HG03575 (cell line): ENCODE results near the gene NKPD1.

Source experiments
- ATAC-seq: cut with Tn5 transposase; IDR thresholded peaks from one replicate; pipeline ENCODE4 v1.9.1; 2021; ENCODE audit not compliant: unreplicated experiment, insufficient number of reproducible peaks, low FRiP score; ENCODE audit errors: extremely low read depth

The NKPD1 gene

GRCh38 chr19:45144431-45145269 lies 16.1 kb downstream of the NKPD1 start:
- ATAC-seq: no peak

GRCh38 chr19:45142726-45143110 lies 18.1 kb downstream of the NKPD1 start:
- no peak for ATAC-seq

- ATAC-seq: no peak
Observed at GRCh38 chr19:45142016-45142725, 18.6 kb downstream of the NKPD1 start.

- ATAC-seq: no peak
Observed at GRCh38 chr19:45141203-45141900, 19.4 kb downstream of the NKPD1 start.

GRCh38 chr19:45140533-45140932 lies 20.2 kb downstream of the NKPD1 start:
- no peak for ATAC-seq

- ATAC-seq: no peak
Observed at GRCh38 chr19:45140144-45140503, 20.7 kb downstream of the NKPD1 start.

- no peak for ATAC-seq
Observed at GRCh38 chr19:45139286-45140143, 21.3 kb downstream of the NKPD1 start.

- ATAC-seq: no peak
Observed at GRCh38 chr19:45138303-45138751, 22.5 kb downstream of the NKPD1 start.

- ATAC-seq: peak; percentile 43
Observed at GRCh38 chr19:45137179-45137761, 23.5 kb downstream of the NKPD1 start.

- no peak for ATAC-seq
Observed at GRCh38 chr19:45136507-45137178, 24.1 kb downstream of the NKPD1 start.

GRCh38 chr19:45135176-45135885 lies 25.5 kb downstream of the NKPD1 start:
- ATAC-seq: no peak

- ATAC-seq: no peak
Observed at GRCh38 chr19:45133661-45134060, 27.1 kb downstream of the NKPD1 start.

- ATAC-seq: no peak
Observed at GRCh38 chr19:45130888-45131615, 29.7 kb downstream of the NKPD1 start.

GRCh38 chr19:45130236-45130635 lies 30.5 kb downstream of the NKPD1 start:
- no peak for ATAC-seq

GRCh38 chr19:45128806-45129205 lies 32.0 kb downstream of the NKPD1 start:
- ATAC-seq: no peak

- ATAC-seq: no peak
Observed at GRCh38 chr19:45128146-45128545, 32.6 kb downstream of the NKPD1 start.

- ATAC-seq: no peak
Observed at GRCh38 chr19:45126654-45127053, 34.1 kb downstream of the NKPD1 start.
